Activated CD4-positive, alpha-beta T cell treated with anti-CD3 and anti-CD28 coated beads, Interleukin-2, amount 50 U/mL, for 48 hours (primary cell): ENCODE measurements around the gene ARL14EP.

Source experiments
- DNase-seq, 2 experiments: peaks; one replicate each; pipeline ENCODE4 v3.0.0-alpha.2; 2020

The ARL14EP gene

GRCh38 chr11:30322826-30323710 is at the start of gene ARL14EP:
ARL14EP (plus strand) TSS chr11:30323104; CDS start chr11:30330949, 7,845 bp downstream.
- peak; percentile 88 to 92 for DNase-seq

- DNase-seq: no peak
Measured at GRCh38 chr11:30277176-30277575, 45.7 kb upstream of the ARL14EP start.

- DNase-seq: no peak
Measured at GRCh38 chr11:30279796-30280195, 43.1 kb upstream of the ARL14EP start.

GRCh38 chr11:30281476-30282288 is 41.2 kb upstream of the ARL14EP start:
- no peak for DNase-seq

- DNase-seq: peak in 1 of 2 experiments; percentile 14
Measured at GRCh38 chr11:30282289-30282631, 40.6 kb upstream of the ARL14EP start.

- no peak for DNase-seq
Measured at GRCh38 chr11:30284836-30285235, 38.1 kb upstream of the ARL14EP start.

GRCh38 chr11:30285416-30286121 is 37.3 kb upstream of the ARL14EP start:
- no peak for DNase-seq

- DNase-seq: no peak
Measured at GRCh38 chr11:30291331-30291730, 31.6 kb upstream of the ARL14EP start.

GRCh38 chr11:30292545-30292944 is 30.4 kb upstream of the ARL14EP start:
- no peak for DNase-seq

GRCh38 chr11:30295178-30295885 is 27.6 kb upstream of the ARL14EP start:
- no peak for DNase-seq

GRCh38 chr11:30304620-30305019 is 18.3 kb upstream of the ARL14EP start:
- DNase-seq: no peak

GRCh38 chr11:30310623-30311022 is 12.3 kb upstream of the ARL14EP start:
- no peak for DNase-seq

- DNase-seq: no peak
Measured at GRCh38 chr11:30311189-30311588, 11.7 kb upstream of the ARL14EP start.

- no peak for DNase-seq
Measured at GRCh38 chr11:30312243-30312642, 10.7 kb upstream of the ARL14EP start.

GRCh38 chr11:30313580-30313979 is 9.3 kb upstream of the ARL14EP start:
- no peak for DNase-seq

- no peak for DNase-seq
Measured at GRCh38 chr11:30314625-30315024, 8.3 kb upstream of the ARL14EP start.

- no peak for DNase-seq
Measured at GRCh38 chr11:30316237-30316636, 6.7 kb upstream of the ARL14EP start.

GRCh38 chr11:30317030-30317429 is 5.9 kb upstream of the ARL14EP start:
- no peak for DNase-seq

- no peak for DNase-seq
Measured at GRCh38 chr11:30321321-30321720, 1.6 kb upstream of the ARL14EP start.

- no peak for DNase-seq
Measured at GRCh38 chr11:30322191-30322590, 713 bp upstream of the ARL14EP start.

GRCh38 chr11:30326114-30326778 is 3.3 kb downstream of the ARL14EP start:
- no peak for DNase-seq

GRCh38 chr11:30326906-30327305 is 4.0 kb downstream of the ARL14EP start:
- no peak for DNase-seq
